Measurements from ENCODE around the gene MRC2.

Gene MRC2

GRCh38 chr17:62615503-62615902 is 12.0 kb upstream of the MRC2 start:
- no peak for DNase-seq

GRCh38 chr17:62616993-62617893 is 10.2 kb upstream of the MRC2 start:
- DNase-seq: no peak

DNA sequence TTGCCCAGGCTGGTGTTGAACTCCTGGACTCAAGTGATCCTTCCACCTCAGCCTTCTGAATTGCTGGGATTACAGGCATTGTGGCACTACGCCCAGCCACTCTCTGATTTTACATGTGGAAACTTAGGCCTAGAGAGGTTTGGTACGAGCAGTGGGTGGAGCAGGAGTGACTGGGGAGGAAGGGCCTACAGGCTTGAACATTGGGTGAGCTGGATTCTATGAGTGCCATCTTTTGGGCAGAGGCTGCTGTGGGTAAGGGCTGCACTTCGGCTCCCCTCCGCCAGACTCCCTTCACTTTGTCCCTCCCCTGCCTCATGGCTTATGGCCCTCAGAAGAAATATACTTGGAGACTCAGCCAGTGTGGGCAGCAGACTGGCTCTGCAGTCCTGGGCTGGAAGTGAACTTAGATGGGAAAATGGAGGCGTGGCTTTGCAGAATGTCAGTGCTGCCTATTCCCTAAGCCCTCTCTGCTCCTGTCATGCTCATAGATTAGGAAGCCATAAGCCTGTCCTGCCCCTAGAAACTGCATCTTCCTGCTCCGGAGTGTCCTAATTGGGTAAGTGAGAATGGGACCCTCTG is 9.5 kb upstream of the MRC2 start:
- no peak for DNase-seq

DNA sequence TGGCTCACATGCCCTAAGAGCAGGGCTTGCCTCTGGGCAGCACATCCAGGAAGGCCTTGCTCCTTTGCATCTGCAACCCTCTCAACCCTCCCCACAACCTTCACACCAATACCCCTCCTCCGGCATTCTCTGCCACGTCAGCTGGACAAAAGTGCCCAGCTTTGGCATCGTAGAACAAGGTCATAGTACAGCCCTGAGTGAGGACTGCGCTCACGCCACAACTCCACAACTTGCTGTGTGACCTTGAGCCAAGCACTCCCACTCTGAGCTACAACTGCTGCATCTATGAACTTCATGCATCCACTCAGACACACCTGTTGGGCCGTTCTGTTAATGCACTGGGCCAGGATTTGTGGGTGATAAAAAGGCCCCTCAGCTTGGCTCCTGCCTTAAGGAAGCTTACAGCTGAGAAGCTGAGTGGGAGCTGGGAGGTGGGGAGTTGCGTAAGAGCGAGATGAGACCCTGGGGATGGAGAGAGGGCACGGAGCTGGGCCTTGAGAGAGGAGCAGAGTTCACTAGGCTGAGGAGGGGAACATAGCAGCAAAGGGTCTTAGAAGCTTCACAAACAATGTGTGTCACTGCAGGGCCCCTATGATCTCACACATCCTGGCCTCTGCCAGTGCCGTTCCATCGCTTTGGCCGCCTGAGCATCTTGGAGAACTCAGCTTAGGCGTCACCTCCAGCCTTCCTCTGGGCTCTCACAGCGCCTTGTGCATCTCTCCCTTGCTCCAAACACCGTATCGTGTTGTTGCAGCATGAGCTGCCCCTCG is 8.6 kb upstream of the MRC2 start:
- DNase-seq: no peak

GRCh38 chr17:62619417-62620155 is 7.9 kb upstream of the MRC2 start:
- no peak for DNase-seq

- no peak for DNase-seq
Observed at GRCh38 chr17:62621223-62621622, 6.2 kb upstream of the MRC2 start.

- DNase-seq: no peak
Observed at GRCh38 chr17:62625184-62625869, 2.1 kb upstream of the MRC2 start.

- no peak for DNase-seq
Observed at GRCh38 chr17:62625870-62626200, 1.6 kb upstream of the MRC2 start.

- peak; percentile 58 for DNase-seq
Observed at GRCh38 chr17:62626719-62627218, 701 bp upstream of the MRC2 start.

DNA sequence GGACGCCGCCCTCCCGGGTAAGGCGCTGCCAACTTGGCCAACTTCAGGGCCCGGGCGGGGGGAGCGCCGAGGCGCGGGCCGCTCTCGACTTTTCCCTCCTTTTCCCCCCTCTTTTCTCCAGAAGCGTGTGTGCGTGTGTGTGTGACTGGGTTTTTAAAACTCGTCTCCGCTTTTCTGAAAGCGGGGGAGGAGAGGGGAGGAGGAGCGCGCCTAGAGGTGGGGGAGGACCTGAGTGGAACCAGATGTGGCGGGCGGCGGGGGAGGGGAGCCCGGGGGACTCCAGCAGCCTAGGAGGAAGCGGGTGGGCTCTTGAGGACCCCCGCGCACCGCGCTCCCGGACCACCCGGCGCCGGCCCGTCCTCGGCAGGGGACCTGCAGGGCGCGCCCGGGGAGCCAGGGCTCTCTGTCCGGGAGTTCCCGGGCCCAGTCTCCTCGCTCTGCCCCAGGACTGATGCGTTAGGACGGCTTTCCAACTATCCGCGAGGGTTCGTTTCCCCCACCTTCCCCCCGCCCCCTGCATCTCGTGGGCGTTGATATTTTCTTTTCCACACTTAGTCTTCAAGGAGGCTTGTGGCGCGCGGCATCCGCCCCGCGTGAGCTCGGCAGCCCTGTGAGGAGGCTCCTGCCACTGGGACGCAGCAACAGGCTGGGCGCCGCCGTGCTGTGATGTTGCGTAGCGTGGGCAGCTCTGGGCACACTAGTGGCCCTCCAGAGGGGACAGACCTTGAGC is 599 bp downstream of the MRC2 start:
- peak; percentile 69 for DNase-seq

DNA sequence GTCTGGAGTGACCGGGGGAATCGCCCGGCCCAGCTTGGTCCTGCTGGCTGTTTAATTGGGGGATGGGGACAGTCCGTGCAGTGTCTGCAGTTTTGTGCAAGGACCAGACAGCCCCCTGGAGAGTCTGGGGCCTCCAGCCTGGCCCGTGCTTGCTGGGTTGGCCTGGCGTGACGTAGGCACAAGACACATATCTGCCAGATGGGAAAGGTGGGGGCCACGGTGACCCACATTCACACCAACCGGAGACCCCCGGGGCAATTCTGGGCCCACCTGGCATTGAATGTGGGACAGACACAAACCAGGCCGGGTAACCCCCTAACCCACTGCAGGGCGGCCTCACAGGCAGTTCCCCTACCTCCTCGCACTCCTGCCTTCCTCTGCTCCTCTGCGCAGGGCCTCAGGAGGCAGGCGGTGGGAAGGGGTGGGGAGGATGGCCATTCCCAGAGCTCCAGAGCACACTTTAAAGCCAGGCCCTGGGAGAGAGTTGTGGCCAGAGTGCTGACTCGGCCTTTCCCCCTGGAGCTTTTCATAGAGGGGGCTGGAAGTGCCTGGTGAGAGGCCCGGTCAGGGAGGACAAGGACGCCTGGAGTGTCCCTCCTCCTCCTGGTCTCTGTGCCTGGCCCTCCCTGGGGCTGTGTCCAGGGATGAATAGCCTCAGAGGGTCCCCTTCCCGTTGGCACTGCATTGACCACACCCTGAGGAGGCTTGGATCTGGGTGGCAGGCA is 1.5 kb downstream of the MRC2 start:
- peak; percentile 53 for DNase-seq

DNA sequence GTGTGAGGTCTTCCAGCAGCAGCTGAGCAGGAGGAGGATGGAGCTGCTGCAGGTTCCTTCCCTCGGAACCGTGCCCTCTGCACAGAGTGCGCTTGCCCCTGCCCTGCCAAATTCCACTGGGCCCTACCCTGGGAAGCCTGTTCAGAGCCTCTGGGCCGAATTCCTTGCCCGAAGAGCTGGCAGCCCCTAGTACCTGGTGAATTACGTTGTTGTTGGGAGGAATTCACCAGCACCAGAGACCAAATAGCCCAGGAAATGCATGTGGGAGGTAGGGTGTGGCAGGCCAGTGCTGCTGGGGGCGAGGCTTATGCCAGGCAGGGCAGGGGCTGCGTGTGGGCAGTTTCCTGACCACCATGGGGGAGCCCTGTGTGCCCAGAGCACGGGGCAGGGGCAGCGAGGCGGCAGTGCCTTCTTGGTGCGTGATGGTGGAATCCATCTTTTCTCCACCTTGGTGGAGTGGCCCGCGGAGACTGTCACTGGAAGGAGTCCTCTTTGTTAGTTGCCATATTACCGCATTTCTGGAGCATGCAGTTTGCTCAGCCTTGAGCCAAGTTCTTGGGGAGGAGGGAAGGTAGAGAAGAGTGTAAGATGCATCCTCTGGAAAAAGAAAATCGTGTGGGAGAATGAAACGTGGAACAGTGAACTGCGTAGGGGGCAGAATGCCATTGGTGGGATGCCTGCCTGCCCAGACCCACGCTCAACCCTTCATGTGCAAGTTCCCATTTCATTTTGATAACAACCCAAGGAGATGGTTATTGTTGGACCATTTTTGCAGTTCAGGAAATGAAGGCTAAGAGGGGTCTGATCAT is 2.3 kb downstream of the MRC2 start:
- no peak for DNase-seq

GRCh38 chr17:62630365-62631085 is 3.1 kb downstream of the MRC2 start:
- DNase-seq: no peak

- no peak for DNase-seq
Observed at GRCh38 chr17:62631086-62631935, 3.8 kb downstream of the MRC2 start.

GRCh38 chr17:62631936-62632924 is 4.8 kb downstream of the MRC2 start:
- no peak for DNase-seq

DNA sequence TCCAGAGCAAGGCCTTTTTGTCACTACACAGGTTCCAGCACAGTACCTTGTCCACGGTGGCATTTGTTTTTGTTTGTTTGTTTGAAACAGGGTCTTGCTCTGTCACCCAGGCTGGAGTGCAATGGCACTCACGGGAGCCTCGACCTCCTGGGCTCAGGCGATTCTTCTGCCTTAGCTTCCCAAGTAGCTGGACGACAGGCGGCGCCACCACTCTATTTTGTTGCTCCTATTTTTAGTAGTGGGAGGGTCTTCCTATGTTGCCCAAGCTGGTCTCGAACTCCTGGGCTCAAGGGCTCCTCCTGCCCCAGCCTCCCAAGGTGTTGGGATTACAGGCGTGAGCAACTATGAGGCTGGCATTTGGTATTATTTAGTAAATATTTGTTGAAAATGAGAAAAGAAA is 10.3 kb downstream of the MRC2 start:
- no peak for DNase-seq

- no peak for DNase-seq
Observed at GRCh38 chr17:62641153-62641552, 13.7 kb downstream of the MRC2 start.
